Neuronal stem cell (in vitro differentiated cells): ENCODE data around the gene LPIN1.

ENCODE experiments used
- DNase-seq: peaks from one replicate; pipeline ENCODE4 v3.0.0-alpha.2; 2013; ENCODE audit warnings: low spot score
- H2AFZ ChIP-seq: one replicate; pipeline ENCODE4 v1.6.1; 2013; ENCODE audit warnings: mild to moderate bottlenecking, low read length, inconsistent platforms
- H2AK5ac ChIP-seq: 2 replicates; pipeline ENCODE4 v1.6.1; 2013; ENCODE audit warnings: low read depth, mild to moderate bottlenecking, inconsistent platforms, low read length, moderate library complexity, mixed read lengths
- H2BK120ac ChIP-seq: 2 replicates; pipeline ENCODE4 v1.6.1; 2013; ENCODE audit warnings: low read depth, mild to moderate bottlenecking, inconsistent platforms, low read length, moderate library complexity, mixed read lengths
- H2BK12ac ChIP-seq: one replicate; pipeline ENCODE4 v1.6.1; 2013; ENCODE audit warnings: low read length, inconsistent platforms
- H2BK15ac ChIP-seq: 2 replicates; pipeline ENCODE4 v1.6.1; 2013; ENCODE audit warnings: mild to moderate bottlenecking, low read length, inconsistent platforms, mixed read lengths
- H2BK5ac ChIP-seq: one replicate; pipeline ENCODE4 v1.6.1; 2013; ENCODE audit warnings: inconsistent platforms, mild to moderate bottlenecking, low read length, moderate library complexity
- H3K14ac ChIP-seq: one replicate; pipeline ENCODE4 v1.6.1; 2013; ENCODE audit warnings: low read length, inconsistent platforms
- H3K18ac ChIP-seq: 2 replicates; pipeline ENCODE4 v1.6.1; 2013; ENCODE audit warnings: low read length, inconsistent platforms
- H3K23ac ChIP-seq: 2 replicates; pipeline ENCODE4 v1.6.1; 2013; ENCODE audit warnings: low read depth, mild to moderate bottlenecking, mixed read lengths, low read length, inconsistent platforms; ENCODE audit not compliant: poor library complexity
- H3K27ac ChIP-seq: replicated peaks from 3 replicates; pipeline ENCODE4 v1.5.1; 2013; ENCODE audit warnings: low read length, inconsistent platforms
- H3K27me3 ChIP-seq, 3 experiments: 2 replicates each; pipeline ENCODE4 v1.6.1; 2013; ENCODE audit warnings: low read length in 3 of 3, mild to moderate bottlenecking in 2 of 3, inconsistent platforms in 1 of 3, low read depth in 1 of 3, mixed read lengths in 1 of 3, moderate library complexity in 1 of 3; ENCODE audit not compliant: control insufficient read depth in 3 of 3, insufficient read depth in 3 of 3
- H3K36me3 ChIP-seq, 2 donors: replicated peaks in 1 of 2; 2 replicates each; pipeline ENCODE4 v1.6.1; 2013; ENCODE audit warnings: low read length in 2 of 2; ENCODE audit not compliant: control insufficient read depth in 2 of 2, insufficient read depth in 2 of 2
- H3K4ac ChIP-seq: 2 replicates; pipeline ENCODE4 v1.6.1; 2013; ENCODE audit warnings: inconsistent platforms, mild to moderate bottlenecking, low read length, moderate library complexity
- H3K4me1 ChIP-seq, 2 donors: 1 replicate in 1 of 2; 2 replicates in 1 of 2; pipeline ENCODE4 v1.6.1; 2013; ENCODE audit warnings: low read length in 2 of 2, low read depth in 1 of 2; ENCODE audit not compliant: control insufficient read depth in 2 of 2, insufficient read depth in 1 of 2
- H3K4me2 ChIP-seq: one replicate; pipeline ENCODE4 v1.6.1; 2013; ENCODE audit warnings: mild to moderate bottlenecking, low read length, inconsistent platforms; ENCODE audit not compliant: insufficient read depth, poor library complexity, severe bottlenecking
- H3K4me3 ChIP-seq, 2 donors: 2 replicates each; pipeline ENCODE4 v1.5.1; 2013; ENCODE audit warnings: low read length in 2 of 2, mild to moderate bottlenecking in 2 of 2, inconsistent platforms in 1 of 2, moderate library complexity in 1 of 2
- H3K79me1 ChIP-seq: one replicate; pipeline ENCODE4 v1.6.1; 2013; ENCODE audit warnings: low read depth, mild to moderate bottlenecking, inconsistent platforms, low read length, moderate library complexity
- H3K9ac ChIP-seq: one replicate; pipeline ENCODE4 v1.6.1; 2013; ENCODE audit warnings: mild to moderate bottlenecking, low read depth, low read length, inconsistent platforms; ENCODE audit not compliant: poor library complexity
- H3K9me3 ChIP-seq, 2 donors: replicated peaks in 1 of 2; 2 replicates each; pipeline versions ENCODE3 to v1.6.1; 2013; ENCODE audit warnings: low read length in 2 of 2, mild to moderate bottlenecking in 2 of 2, inconsistent platforms in 1 of 2, low read depth in 1 of 2, mixed read lengths in 1 of 2, moderate library complexity in 1 of 2; ENCODE audit not compliant: control insufficient read depth in 2 of 2, insufficient read depth in 1 of 2
- H4K8ac ChIP-seq: one replicate; pipeline ENCODE4 v1.6.1; 2013; ENCODE audit warnings: low read depth, mild to moderate bottlenecking, inconsistent platforms, low read length, moderate library complexity
- H4K91ac ChIP-seq: one replicate; pipeline ENCODE4 v1.6.1; 2013; ENCODE audit warnings: low read length, low read depth, mild to moderate bottlenecking, inconsistent platforms; ENCODE audit not compliant: poor library complexity
- WGBS, 2 donors: extraction: QIAGEN DNeasy Blood & Tissue Kit; methylation state at CpG; one replicate each; pipeline ENCODE4 v1.1.7; 2013; ENCODE audit warnings: missing lambda C conversion rate in 2 of 2, mixed read lengths in 1 of 2; ENCODE audit not compliant: insufficient read length in 2 of 2, insufficient replicate concordance in 1 of 2; ENCODE audit errors: extremely low coverage in 2 of 2; 5-methylcytosine and 5-hydroxymethylcytosine counted together

Gene LPIN1

DNA sequence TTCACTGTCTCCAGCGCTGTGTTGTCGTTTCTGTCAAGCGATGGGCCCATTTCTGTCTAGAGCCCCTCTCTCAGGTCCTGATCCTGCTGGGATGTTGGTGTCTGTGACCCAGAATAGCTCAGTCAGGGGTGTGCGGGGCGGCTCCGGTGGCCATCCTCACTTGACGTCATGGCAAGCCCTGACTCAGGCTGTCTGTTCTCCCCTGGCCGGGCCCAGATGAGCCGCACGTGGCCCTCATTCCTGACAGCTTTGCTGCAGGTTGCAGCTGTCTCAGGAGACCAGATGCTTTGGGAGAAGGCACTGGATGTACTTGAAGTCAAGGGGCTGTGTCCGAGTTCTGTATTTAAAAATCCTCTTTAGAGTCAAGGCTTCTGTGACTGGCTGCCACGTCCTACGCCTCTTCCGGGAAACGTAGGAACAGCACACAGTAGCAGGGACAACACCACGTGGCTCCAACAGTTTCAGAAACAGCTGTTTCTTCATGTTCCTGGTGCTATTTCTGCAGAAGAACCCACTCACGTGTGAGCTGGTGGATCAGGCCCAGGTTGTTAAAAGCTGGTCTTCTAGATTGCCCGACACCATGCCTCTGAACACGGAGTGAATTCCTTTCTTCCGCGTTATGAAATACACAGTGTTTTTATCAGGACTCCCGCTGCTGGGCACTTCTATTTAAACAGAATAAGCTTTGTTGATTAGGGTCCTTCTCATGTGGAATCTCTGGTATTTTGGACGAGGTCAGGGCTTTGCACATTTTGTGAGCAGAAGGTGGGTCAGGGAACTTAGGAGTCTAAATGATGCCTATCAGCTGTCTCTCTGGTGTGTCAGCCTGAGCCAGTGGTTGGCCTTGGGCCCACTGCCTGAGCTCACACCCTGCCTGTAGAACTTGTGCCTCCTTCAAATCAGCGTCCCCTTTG is 48.2 kb upstream of the LPIN1 start:
- DNase-seq = no peak
- Histone ChIP-seq H3K9ac (no peak overlapping the region), H3K36me3 (no peaks in the 10 kb centered on the region), H3K27ac (no peak overlapping the region), H2BK15ac (no peak overlapping the region), H3K79me1 (no peaks in the 10 kb centered on the region), H3K4ac (no peak overlapping the region), H3K9me3 (no peaks in the 10 kb centered on the region), H3K4me2 (no peak overlapping the region), H2BK12ac (no peak overlapping the region), H3K18ac (peak overlapping the region; percentile 29), H2BK5ac (no peak overlapping the region), H2AK5ac (no peak overlapping the region), H3K4me3 (no peak overlapping the region), H4K8ac (no peak overlapping the region), H2AFZ (peak overlapping the region; percentile 91), H3K23ac (no peak overlapping the region), H3K27me3 (no peaks in the 10 kb centered on the region), H3K4me1 (peaks cover 7 to 18% of the 10 kb centered on the region in 2 donors), H4K91ac (no peak overlapping the region), H2BK120ac (no peak overlapping the region), H3K14ac (no peak overlapping the region)
- no CpG with 5 or more reads among the region's 24 CpGs for WGBS, 2 donors

DNA sequence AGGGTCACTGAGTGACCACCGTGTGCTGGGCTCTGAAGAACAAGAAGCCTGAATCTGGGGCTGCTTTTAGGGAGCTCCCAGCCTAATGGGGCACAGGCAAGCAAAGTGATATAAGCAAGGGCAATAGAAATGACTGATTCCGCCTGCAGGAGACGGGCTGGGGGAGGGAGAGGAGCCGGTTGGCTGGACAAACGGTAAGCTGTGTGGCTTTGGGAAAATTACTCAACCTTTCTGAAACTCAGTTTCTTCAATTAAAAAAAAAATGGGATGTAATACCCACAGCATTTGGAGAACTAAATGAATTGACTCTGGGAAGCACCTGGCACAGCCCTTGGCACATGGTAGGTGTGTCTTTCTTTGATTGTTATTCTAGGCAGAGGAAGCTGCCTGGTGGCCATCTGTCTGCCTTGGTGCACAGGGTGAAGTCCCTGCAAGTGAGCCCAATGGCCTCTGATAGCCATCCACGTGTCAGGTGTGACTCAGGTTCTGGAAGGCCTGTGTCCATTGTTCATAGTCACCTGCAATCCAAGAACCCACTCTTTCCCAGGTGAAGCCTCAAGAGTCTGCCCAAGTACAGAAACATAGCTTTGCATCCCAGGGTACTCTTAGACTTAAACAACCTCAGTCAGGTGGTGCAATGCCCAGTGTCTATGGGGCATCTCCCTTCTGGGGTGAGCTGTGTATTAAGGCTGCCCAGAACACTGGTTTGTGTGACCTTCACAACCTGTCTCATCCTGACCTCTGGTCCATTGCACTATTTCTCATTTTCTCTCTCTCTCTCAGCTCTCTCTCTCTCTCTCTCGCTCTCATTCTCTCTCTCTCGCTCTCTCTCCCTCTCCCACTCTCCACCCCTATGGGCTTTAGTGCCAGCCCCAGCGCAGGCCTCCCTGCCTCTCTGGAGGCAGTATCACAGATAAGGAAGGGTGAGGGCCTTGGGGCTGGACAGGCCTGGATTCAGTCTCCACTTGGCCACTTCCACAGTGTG is 46.5 kb upstream of the LPIN1 start:
- Histone ChIP-seq H3K4me1 (peaks cover 7 to 18% of the 10 kb centered on the region in 2 donors), H4K91ac (no peak overlapping the region), H3K14ac (no peak overlapping the region), H3K9ac (no peak overlapping the region), H3K36me3 (no peaks in the 10 kb centered on the region), H3K27me3 (no peaks in the 10 kb centered on the region), H3K4me2 (no peak overlapping the region), H2AFZ (no peak overlapping the region), H3K27ac (no peak overlapping the region), H3K9me3 (no peaks in the 10 kb centered on the region), H3K4me3 (no peak overlapping the region), H2BK120ac (no peak overlapping the region), H2BK15ac (no peak overlapping the region), H2BK5ac (no peak overlapping the region), H3K18ac (no peak overlapping the region), H3K23ac (no peak overlapping the region), H2BK12ac (no peak overlapping the region), H2AK5ac (no peak overlapping the region), H3K79me1 (no peaks in the 10 kb centered on the region), H3K4ac (no peak overlapping the region), H4K8ac (no peak overlapping the region)
- no CpG with 5 or more reads among the region's 9 CpGs for WGBS, 2 donors
- DNase-seq = no peak

DNA sequence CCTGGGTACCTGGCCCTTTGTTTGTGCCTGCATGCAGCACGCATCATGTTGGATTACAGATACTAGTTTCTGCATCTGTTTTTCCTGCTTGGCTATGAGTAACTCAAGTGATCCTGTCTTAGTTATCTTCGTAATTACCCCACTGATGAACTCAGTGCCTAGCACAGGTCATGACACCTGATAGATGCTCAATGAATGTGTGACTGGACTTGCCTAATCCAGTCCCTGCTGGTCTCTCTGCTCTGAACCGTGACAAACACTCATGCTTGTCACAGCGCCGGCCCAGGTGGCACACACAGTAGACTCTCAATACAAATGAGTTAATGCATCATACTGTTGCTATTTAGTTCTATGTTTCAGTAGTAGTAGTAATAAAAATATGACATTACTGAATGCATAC is 45.2 kb upstream of the LPIN1 start:
- no peak overlapping the region for H2BK5ac ChIP-seq
- H3K4me3 ChIP-seq = no peak overlapping the region
- H3K9me3 ChIP-seq = peaks cover 0 to 4% of the 10 kb centered on the region in 2 donors
- H2BK120ac ChIP-seq = no peak overlapping the region
- H2BK15ac ChIP-seq = no peak overlapping the region
- no CpG with 5 or more reads among the region's 5 CpGs for WGBS, 2 donors
- H3K23ac ChIP-seq = no peak overlapping the region
- no peaks in the 10 kb centered on the region for H3K36me3 ChIP-seq
- H3K4me2 ChIP-seq = no peak overlapping the region
- H4K91ac ChIP-seq = no peak overlapping the region
- H2BK12ac ChIP-seq = no peak overlapping the region
- no peak overlapping the region for H2AK5ac ChIP-seq
- no peak for DNase-seq
- no peak overlapping the region for H3K14ac ChIP-seq
- no peak overlapping the region for H3K18ac ChIP-seq
- H3K27me3 ChIP-seq = no peaks in the 10 kb centered on the region
- H3K4me1 ChIP-seq = peaks cover 7 to 18% of the 10 kb centered on the region in 2 donors
- H2AFZ ChIP-seq = peak overlapping the region; percentile 16
- no peak overlapping the region for H4K8ac ChIP-seq
- H3K9ac ChIP-seq = no peak overlapping the region
- H3K79me1 ChIP-seq = no peaks in the 10 kb centered on the region
- H3K4ac ChIP-seq = no peak overlapping the region
- no peak overlapping the region for H3K27ac ChIP-seq
